ENCODE data around the gene LY6G6C.

DNA sequence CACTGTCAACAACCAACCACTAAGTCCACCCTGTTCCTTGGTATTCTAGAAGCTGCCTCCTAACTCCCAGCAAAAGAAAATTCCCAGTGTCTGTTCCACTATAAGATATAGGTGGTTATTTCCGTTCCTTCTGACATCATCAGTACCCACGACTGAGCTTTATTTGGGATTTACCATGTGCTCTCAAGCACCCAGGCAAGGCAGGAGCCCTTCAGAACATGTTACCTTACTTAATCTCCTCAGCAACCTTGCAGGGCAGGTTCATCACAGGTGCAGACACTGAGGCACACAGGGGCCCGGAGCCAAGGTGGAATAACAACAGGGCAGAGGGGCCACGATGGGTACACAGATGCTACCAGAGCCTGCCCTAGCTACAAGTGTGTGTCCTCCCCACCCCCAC is 29.2 kb downstream of the LY6G6C start:
- TF ChIP-seq, protein P1, sequence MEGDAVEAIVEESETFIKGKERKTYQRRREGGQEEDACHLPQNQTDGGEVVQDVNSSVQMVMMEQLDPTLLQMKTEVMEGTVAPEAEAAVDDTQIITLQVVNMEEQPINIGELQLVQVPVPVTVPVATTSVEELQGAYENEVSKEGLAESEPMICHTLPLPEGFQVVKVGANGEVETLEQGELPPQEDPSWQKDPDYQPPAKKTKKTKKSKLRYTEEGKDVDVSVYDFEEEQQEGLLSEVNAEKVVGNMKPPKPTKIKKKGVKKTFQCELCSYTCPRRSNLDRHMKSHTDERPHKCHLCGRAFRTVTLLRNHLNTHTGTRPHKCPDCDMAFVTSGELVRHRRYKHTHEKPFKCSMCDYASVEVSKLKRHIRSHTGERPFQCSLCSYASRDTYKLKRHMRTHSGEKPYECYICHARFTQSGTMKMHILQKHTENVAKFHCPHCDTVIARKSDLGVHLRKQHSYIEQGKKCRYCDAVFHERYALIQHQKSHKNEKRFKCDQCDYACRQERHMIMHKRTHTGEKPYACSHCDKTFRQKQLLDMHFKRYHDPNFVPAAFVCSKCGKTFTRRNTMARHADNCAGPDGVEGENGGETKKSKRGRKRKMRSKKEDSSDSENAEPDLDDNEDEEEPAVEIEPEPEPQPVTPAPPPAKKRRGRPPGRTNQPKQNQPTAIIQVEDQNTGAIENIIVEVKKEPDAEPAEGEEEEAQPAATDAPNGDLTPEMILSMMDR (IDR thresholded peaks at IDR 0.05) = no peak
- TF ChIP-seq POLR2A (IDR thresholded peaks at IDR 0.05) (no peak), EP300 (IDR thresholded peaks at IDR 0.05) (no peak)
